Activated CD8-positive, alpha-beta memory T cell treated with anti-CD3 and anti-CD28 coated beads for 1 hour (primary cell): Measurements from ENCODE around the gene HDLBP.

Experiments used
- DNase-seq, 2 donors: peaks; one replicate each; pipeline ENCODE4 v3.0.0-alpha.2; 2020; ENCODE audit warnings: low read depth in 1 of 2; ENCODE audit errors: extremely low read depth in 1 of 2

HDLBP gene

GRCh38 chr2:241255542-241256167 is 59.8 kb downstream of the HDLBP start:
- DNase-seq: no peak

- no peak for DNase-seq
These were observed 60.5 kb downstream of the HDLBP start for GRCh38 chr2:241254904-241255351.

GRCh38 chr2:241252778-241253475 is 62.5 kb downstream of the HDLBP start:
- no peak for DNase-seq

GRCh38 chr2:241249654-241250053 is 65.8 kb downstream of the HDLBP start:
- no peak for DNase-seq

GRCh38 chr2:241248897-241249296 is 66.6 kb downstream of the HDLBP start:
- no peak for DNase-seq

- DNase-seq: no peak
These were observed 67.2 kb downstream of the HDLBP start for GRCh38 chr2:241248289-241248688.

- DNase-seq: no peak
These were observed 71.1 kb downstream of the HDLBP start for GRCh38 chr2:241244368-241244767.

- DNase-seq: no peak
These were observed 73.2 kb downstream of the HDLBP start for GRCh38 chr2:241242306-241242705.

- DNase-seq: no peak
These were observed 73.8 kb downstream of the HDLBP start for GRCh38 chr2:241241669-241242068.

- no peak for DNase-seq
These were observed 75.0 kb downstream of the HDLBP start for GRCh38 chr2:241240320-241241004.

- DNase-seq: no peak
These were observed 75.8 kb downstream of the HDLBP start for GRCh38 chr2:241239552-241240202.

GRCh38 chr2:241238693-241239198 is 76.7 kb downstream of the HDLBP start:
- DNase-seq: no peak

GRCh38 chr2:241237949-241238371 is 77.5 kb downstream of the HDLBP start:
- DNase-seq: no peak

GRCh38 chr2:241237047-241237446 is 78.4 kb downstream of the HDLBP start:
- DNase-seq: no peak

- DNase-seq: no peak
These were observed 79.4 kb downstream of the HDLBP start for GRCh38 chr2:241235859-241236593.

GRCh38 chr2:241234962-241235740 is 80.3 kb downstream of the HDLBP start:
- no peak for DNase-seq

- DNase-seq: no peak
These were observed 81.2 kb downstream of the HDLBP start for GRCh38 chr2:241234066-241234790.

- no peak for DNase-seq
These were observed 82.5 kb downstream of the HDLBP start for GRCh38 chr2:241232736-241233575.
